Measurements from ENCODE around the gene PELI1. TPM values are rescaled to one million over a fixed set of nuclear protein-coding genes. Genes with fewer than 3 reads are reported as not detected.

The PELI1 gene
- total and polyA plus RNA-seq, 9 donors, result 5.7 to 14.4 (median 12.0) TPM

DNA sequence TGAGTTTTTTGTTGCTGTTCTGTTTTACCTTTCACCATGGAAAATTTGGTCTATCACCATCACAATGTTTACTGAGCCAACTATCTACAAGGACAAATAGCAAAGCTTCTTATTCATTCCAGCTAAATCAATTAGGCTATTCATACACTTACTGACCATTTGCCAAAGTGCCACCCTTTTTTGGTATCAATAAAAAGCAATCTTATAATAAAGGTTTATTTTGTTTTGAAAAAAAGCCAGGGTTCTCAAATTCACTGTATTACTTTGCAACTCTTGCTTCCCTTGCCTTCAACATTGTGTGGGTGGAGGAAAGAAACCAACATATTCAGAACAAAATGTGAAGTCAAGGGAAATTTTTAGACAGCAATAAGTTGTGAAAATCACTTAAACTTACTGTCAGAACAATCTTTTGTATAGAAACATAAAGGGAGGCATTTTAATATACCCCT is 15.3 kb downstream of the PELI1 start:
- DNase-seq, result no peak
- Histone ChIP-seq H3K4me1 (ENCODE audit: insufficient read depth) (no peaks in the 10 kb centered on the region), H3K36me3 (no peaks in the 10 kb centered on the region), H3K4me3 (no peak overlapping the region), H3K27ac (no peak overlapping the region), H3K9me3 (no peaks in the 10 kb centered on the region), H3K27me3 (no peaks in the 10 kb centered on the region)
- TF ChIP-seq, protein P1, sequence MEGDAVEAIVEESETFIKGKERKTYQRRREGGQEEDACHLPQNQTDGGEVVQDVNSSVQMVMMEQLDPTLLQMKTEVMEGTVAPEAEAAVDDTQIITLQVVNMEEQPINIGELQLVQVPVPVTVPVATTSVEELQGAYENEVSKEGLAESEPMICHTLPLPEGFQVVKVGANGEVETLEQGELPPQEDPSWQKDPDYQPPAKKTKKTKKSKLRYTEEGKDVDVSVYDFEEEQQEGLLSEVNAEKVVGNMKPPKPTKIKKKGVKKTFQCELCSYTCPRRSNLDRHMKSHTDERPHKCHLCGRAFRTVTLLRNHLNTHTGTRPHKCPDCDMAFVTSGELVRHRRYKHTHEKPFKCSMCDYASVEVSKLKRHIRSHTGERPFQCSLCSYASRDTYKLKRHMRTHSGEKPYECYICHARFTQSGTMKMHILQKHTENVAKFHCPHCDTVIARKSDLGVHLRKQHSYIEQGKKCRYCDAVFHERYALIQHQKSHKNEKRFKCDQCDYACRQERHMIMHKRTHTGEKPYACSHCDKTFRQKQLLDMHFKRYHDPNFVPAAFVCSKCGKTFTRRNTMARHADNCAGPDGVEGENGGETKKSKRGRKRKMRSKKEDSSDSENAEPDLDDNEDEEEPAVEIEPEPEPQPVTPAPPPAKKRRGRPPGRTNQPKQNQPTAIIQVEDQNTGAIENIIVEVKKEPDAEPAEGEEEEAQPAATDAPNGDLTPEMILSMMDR (IDR thresholded peaks at IDR 0.05), result no peak
- no peak for TF ChIP-seq EP300 (IDR thresholded peaks at IDR 0.05)
- TF ChIP-seq POLR2A (IDR thresholded peaks at IDR 0.05), result no peak
- intact Hi-C loops (cut with DNase I), result no loop called here

DNA sequence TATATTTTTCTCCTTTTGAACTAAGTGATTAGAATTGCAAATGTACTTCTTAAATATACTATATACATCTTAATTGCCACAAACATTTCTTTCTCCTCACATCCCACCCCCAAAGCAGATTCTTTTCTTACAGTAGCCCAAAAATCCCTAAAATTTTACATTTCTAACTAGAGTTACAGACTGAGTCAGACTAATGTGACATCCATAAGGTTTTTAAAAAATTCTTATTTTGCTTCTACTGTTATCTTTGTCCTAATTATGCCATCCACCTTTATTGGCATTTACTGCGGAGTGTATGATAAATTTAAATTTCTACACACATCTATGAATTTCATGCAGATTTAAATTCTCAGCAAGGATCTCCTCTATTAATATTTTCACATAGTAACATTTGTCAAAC is 15.8 kb downstream of the PELI1 start:
- Histone ChIP-seq H3K4me1 (ENCODE audit: insufficient read depth) (no peaks in the 10 kb centered on the region), H3K9me3 (no peaks in the 10 kb centered on the region), H3K36me3 (no peaks in the 10 kb centered on the region), H3K27me3 (no peaks in the 10 kb centered on the region), H3K27ac (no peak overlapping the region), H3K4me3 (no peak overlapping the region)
- no peak for DNase-seq
- TF ChIP-seq POLR2A (IDR thresholded peaks at IDR 0.05) (no peak), EP300 (IDR thresholded peaks at IDR 0.05) (no peak)
- TF ChIP-seq, protein P1 (IDR thresholded peaks at IDR 0.05), result no peak
- WGBS, 3 donors, result 96 to 99% (median 99%) methylated on average over 1 of the region's 1 CpG
- intact Hi-C loops (cut with DNase I), result no loop called here

DNA sequence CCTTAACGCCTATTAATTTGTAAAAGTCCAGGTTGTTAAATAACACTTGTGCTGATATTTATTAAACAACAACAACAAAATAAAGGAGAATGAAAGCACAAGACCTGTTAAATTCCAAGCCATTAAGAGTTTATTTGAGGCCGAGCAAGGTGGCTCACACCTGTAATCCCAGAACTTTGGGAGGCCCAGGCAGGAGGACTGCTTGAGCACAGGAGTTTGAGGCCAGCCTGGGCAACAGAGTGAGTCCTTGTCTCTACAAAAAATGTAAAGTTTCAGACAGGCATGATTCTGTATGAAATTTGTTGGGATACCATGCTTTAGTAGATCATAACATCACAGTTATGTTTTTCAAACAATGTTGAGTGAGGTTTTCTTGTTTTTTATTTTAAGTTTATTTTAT is 17.1 kb downstream of the PELI1 start:
- WGBS, 3 donors, result 94 to 100% (median 96%) methylated on average over 2 of the region's 2 CpGs
- intact Hi-C loops (cut with DNase I), result no loop called here
- Histone ChIP-seq H3K9me3 (no peaks in the 10 kb centered on the region), H3K36me3 (no peaks in the 10 kb centered on the region), H3K27me3 (no peaks in the 10 kb centered on the region), H3K4me3 (no peak overlapping the region), H3K27ac (no peak overlapping the region), H3K4me1 (ENCODE audit: insufficient read depth) (no peaks in the 10 kb centered on the region)
- TF ChIP-seq EP300 (IDR thresholded peaks at IDR 0.05), result no peak
- TF ChIP-seq POLR2A (IDR thresholded peaks at IDR 0.05), result no peak
- TF ChIP-seq, protein P1 (IDR thresholded peaks at IDR 0.05), result no peak
- DNase-seq, result no peak

DNA sequence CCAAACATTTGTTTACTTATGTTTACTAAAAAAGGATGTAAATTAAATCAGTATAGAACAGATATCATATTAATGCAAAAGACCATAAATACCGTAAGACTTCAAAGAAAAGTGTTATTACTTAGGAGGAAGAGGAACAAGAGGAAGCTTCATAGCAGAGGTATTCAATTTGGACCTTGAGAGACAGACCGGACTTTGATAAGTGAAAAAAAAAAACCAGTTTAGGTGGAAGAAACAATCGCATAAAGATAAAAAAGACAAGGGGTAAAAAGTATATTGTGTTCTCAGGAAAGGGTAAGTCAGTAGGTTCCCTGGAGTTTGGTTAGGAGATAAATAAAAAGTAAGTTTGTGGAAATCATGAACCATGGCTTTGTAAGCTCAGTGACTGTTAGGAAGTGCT is 17.6 kb downstream of the PELI1 start:
- Histone ChIP-seq H3K27ac (no peak overlapping the region), H3K4me1 (ENCODE audit: insufficient read depth) (no peaks in the 10 kb centered on the region), H3K27me3 (no peaks in the 10 kb centered on the region), H3K9me3 (no peaks in the 10 kb centered on the region), H3K4me3 (no peak overlapping the region), H3K36me3 (no peaks in the 10 kb centered on the region)
- TF ChIP-seq EP300 (IDR thresholded peaks at IDR 0.05) (no peak), POLR2A (IDR thresholded peaks at IDR 0.05) (no peak)
- TF ChIP-seq, protein P1 (IDR thresholded peaks at IDR 0.05), result no peak
- WGBS, 3 donors, result 82 to 87% (median 85%) methylated on average over 3 of the region's 3 CpGs
- no peak for DNase-seq
- intact Hi-C loops (cut with DNase I), result no loop called here

DNA sequence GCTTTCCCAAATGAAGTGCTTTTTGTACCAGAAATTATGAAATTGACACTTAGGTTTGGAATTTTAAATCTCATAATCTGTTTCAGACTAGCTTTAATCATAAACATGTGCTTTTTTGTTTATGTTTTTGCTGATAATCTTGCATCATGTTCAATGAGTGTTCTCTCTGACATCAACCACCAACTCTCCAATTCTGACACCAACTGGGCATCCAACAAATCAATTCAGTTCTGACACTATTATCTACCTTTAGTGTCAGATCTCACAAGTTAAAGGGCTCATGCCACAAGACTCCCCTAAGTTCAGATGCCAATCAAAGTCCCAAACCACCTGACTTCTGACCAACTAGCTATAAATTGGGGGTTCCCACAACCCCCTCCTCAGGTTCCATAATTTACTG is 19.6 kb downstream of the PELI1 start:
- no peaks in the 10 kb centered on the region for H3K36me3 ChIP-seq
- H3K27me3 ChIP-seq, result no peaks in the 10 kb centered on the region
- intact Hi-C loops (cut with DNase I), result no loop called here
- H3K4me3 ChIP-seq, result no peak overlapping the region
- H3K4me1 ChIP-seq (ENCODE audit: insufficient read depth), result no peaks in the 10 kb centered on the region
- no peaks in the 10 kb centered on the region for H3K9me3 ChIP-seq
- TF ChIP-seq POLR2A (IDR thresholded peaks at IDR 0.05), result no peak
- TF ChIP-seq EP300 (IDR thresholded peaks at IDR 0.05), result no peak
- TF ChIP-seq, protein P1 (IDR thresholded peaks at IDR 0.05), result no peak
- H3K27ac ChIP-seq, result no peak overlapping the region
- DNase-seq, result no peak
